Measurements from ENCODE around the gene OR4N2. TPM values are rescaled to one million over a fixed set of nuclear protein-coding genes. Genes with fewer than 3 reads are reported as not detected.

OR4N2 gene
- total and polyA plus RNA-seq, 4 experiments from 2014 or later = not detected

Other genes with a start within 250 kb of the OR4N2 start
- gene OR11H2, start 89.9 kb upstream of the OR4N2 start, total RNA-seq = not detected
- gene OR11H2, start 89.9 kb upstream of the OR4N2 start, polyA plus RNA-seq = not detected
- not detected for gene OR4Q3, start 60.2 kb upstream of the OR4N2 start, total RNA-seq
- gene OR4Q3, start 60.2 kb upstream of the OR4N2 start, polyA plus RNA-seq = not detected
- not detected for gene OR4M1, start 30.3 kb upstream of the OR4N2 start, total RNA-seq
- not detected for gene OR4M1, start 30.3 kb upstream of the OR4N2 start, polyA plus RNA-seq
- gene OR4K2, start 71.4 kb downstream of the OR4N2 start, total RNA-seq = not detected
- not detected for gene OR4K2, start 71.4 kb downstream of the OR4N2 start, polyA plus RNA-seq
- not detected for gene OR4K5, start 116.8 kb downstream of the OR4N2 start, total RNA-seq
- gene OR4K5, start 116.8 kb downstream of the OR4N2 start, polyA plus RNA-seq = not detected
- gene OR4K1, start 127.1 kb downstream of the OR4N2 start, total RNA-seq = not detected
- gene OR4K1, start 127.1 kb downstream of the OR4N2 start, polyA plus RNA-seq = not detected
- gene OR4K15, start 171.8 kb downstream of the OR4N2 start, total RNA-seq = not detected
- gene OR4K15, start 171.8 kb downstream of the OR4N2 start, polyA plus RNA-seq = not detected
- gene OR4Q2, start 198.4 kb downstream of the OR4N2 start, total RNA-seq = not detected
- not detected for gene OR4Q2, start 198.4 kb downstream of the OR4N2 start, polyA plus RNA-seq
- gene OR4K14, start 215.5 kb downstream of the OR4N2 start, total RNA-seq = not detected
- gene OR4K14, start 215.5 kb downstream of the OR4N2 start, polyA plus RNA-seq = not detected
- gene OR4K13, start 232.3 kb downstream of the OR4N2 start, total RNA-seq = not detected
- gene OR4K13, start 232.3 kb downstream of the OR4N2 start, polyA plus RNA-seq = not detected

Data from CD4-positive, alpha-beta memory T cell (primary cell).